Suprapubic skin (tissue), 3 donors: Measurements from ENCODE around the gene IGSF9.

ENCODE experiments used
- POLR2A ChIP-seq, 2 donors: fragments of 450-650 bp; IDR thresholded peaks; one replicate each; pipeline ENCODE4 v1.6.1; 2017; ENCODE audit warnings: antibody characterized with exemption in 2 of 2, mild to moderate bottlenecking in 2 of 2, moderate library complexity in 2 of 2
- TF ChIP-seq, protein P1 (sequence below), 2 donors: fragments of 200-600 bp in 1 of 2; fragments of 450-650 bp in 1 of 2; sonication (generic) in 1 of 2; IDR thresholded peaks; one replicate each; pipeline ENCODE4 v1.5.1; 2016 to 2019; ENCODE audit warnings: antibody characterized with exemption in 2 of 2, mild to moderate bottlenecking in 1 of 2, moderate library complexity in 1 of 2

DNA sequence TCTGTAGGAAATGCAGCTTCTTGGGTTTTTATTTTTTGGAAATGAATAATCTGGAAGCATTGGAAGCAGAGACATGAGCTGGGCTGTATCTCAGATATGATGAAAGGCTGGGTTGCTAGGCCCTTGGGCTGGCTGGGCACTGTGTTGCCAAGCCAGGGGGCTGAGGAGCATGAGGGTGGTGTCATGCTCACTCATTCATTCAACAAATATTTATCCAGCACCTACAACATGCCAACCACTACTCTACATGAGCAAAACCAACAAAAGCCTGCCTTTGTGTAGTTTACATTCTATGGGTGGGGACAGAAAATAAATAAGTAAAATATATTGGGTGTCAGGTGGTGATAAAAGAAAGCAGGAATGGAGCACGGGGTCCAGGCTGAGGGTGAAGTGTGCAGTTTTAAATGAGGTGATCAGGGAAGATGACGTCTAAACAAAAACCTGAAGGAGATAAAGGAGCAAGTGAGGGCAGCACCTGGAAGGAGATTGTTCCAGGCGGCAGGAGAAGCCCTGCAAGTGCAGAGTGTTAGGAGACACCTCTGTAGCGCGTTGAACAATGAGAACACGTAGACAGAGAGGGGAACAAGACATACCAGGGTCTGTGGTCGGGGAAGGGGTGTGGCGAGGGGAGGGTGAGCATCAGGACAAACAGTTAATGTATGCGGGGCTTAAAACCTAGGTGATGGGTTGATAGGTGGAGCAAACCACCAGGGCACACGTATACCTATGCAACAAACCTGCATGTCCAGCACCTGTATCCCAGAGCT, 31.0 kb downstream of the IGSF9 start:
- TF ChIP-seq, protein P1, sequence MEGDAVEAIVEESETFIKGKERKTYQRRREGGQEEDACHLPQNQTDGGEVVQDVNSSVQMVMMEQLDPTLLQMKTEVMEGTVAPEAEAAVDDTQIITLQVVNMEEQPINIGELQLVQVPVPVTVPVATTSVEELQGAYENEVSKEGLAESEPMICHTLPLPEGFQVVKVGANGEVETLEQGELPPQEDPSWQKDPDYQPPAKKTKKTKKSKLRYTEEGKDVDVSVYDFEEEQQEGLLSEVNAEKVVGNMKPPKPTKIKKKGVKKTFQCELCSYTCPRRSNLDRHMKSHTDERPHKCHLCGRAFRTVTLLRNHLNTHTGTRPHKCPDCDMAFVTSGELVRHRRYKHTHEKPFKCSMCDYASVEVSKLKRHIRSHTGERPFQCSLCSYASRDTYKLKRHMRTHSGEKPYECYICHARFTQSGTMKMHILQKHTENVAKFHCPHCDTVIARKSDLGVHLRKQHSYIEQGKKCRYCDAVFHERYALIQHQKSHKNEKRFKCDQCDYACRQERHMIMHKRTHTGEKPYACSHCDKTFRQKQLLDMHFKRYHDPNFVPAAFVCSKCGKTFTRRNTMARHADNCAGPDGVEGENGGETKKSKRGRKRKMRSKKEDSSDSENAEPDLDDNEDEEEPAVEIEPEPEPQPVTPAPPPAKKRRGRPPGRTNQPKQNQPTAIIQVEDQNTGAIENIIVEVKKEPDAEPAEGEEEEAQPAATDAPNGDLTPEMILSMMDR (IDR thresholded peaks at IDR 0.05): no peak
- TF ChIP-seq POLR2A (IDR thresholded peaks at IDR 0.05): no peak
